B cell (primary cell): ENCODE results near the gene ST8SIA6. TPM values are rescaled to one million over a fixed set of nuclear protein-coding genes. Genes with fewer than 3 reads are reported as not detected.

ENCODE experiments used
- ATAC-seq: fragments of 200-7000 bp; cut with Tn5 transposase; one replicate; pipeline ENCODE4 v1.10.0; 2021; ENCODE audit warnings: low read depth, mild to moderate bottlenecking, moderate number of reproducible peaks, moderate library complexity
- CTCF ChIA-PET: fragments of 350-600 bp; sonication (Branson Sonifier 250); formaldehyde crosslinking; loops from one replicate; lab custom pipeline; 2021; ENCODE audit warnings: antibody characterized with exemption, inconsistent platforms; lab: Charles Lee
- POLR2A ChIA-PET: fragments of 350-600 bp; sonication (Branson Sonifier 250); formaldehyde crosslinking; loops from one replicate; lab custom pipeline; 2021; ENCODE audit warnings: antibody characterized with exemption; lab: Charles Lee
- DNase-seq: peaks from one replicate; pipeline ENCODE4 v3.0.0; 2013
- H2AFZ ChIP-seq: 2 replicates; pipeline ENCODE4 v1.6.1; 2012; ENCODE audit warnings: mild to moderate bottlenecking, low read depth, low read length; ENCODE audit not compliant: insufficient read depth, poor library complexity, severe bottlenecking
- H3K27ac ChIP-seq, 2 donors: 1 replicate in 1 of 2; 2 replicates in 1 of 2; pipeline ENCODE4 v1.5.1; 2012 to 2013; ENCODE audit warnings: low read length in 2 of 2, mild to moderate bottlenecking in 2 of 2, moderate library complexity in 1 of 2
- H3K27me3 ChIP-seq, 4 experiments: fragments of 200-600 bp in 1 of 4; sonication (generic) in 1 of 4; replicated peaks in 1 of 4; 1 replicate in 2 of 4; 2 replicates in 2 of 4; pipeline versions ENCODE4 v1.6.1 to v1.7.0; 2013 to 2016; ENCODE audit warnings: low read length in 3 of 4, mild to moderate bottlenecking in 2 of 4, mixed read lengths in 1 of 4, moderate library complexity in 1 of 4; ENCODE audit not compliant: insufficient read depth in 4 of 4, control insufficient read depth in 3 of 4; ENCODE audit errors: control extremely low read depth in 1 of 4
- H3K36me3 ChIP-seq, 2 experiments: replicated peaks in 1 of 2; 1 replicate in 1 of 2; 2 replicates in 1 of 2; pipeline versions ENCODE4 v1.6.1 to v1.7.1; 2013; ENCODE audit warnings: low read length in 1 of 2; ENCODE audit not compliant: insufficient read depth in 2 of 2, control insufficient read depth in 1 of 2; ENCODE audit errors: control extremely low read depth in 1 of 2, extremely low read depth in 1 of 2
- H3K4me1 ChIP-seq, 2 donors: fragments of 200-600 bp in 1 of 2; sonication (generic) in 1 of 2; 1 replicate in 1 of 2; 2 replicates in 1 of 2; pipeline versions ENCODE4 v1.5.1 to v1.6.1; 2013 to 2017; ENCODE audit warnings: low read length in 2 of 2; ENCODE audit not compliant: control insufficient read depth in 2 of 2, insufficient read depth in 2 of 2
- H3K4me2 ChIP-seq: replicated peaks from 2 replicates; pipeline ENCODE3; 2012; ENCODE audit warnings: mild to moderate bottlenecking, low read depth, low read length; ENCODE audit not compliant: poor library complexity, severe bottlenecking
- H3K4me3 ChIP-seq, 5 experiments: fragments of 200-600 bp in 1 of 5; sonication (generic) in 1 of 5; 1 replicate in 3 of 5; 2 replicates in 2 of 5; pipeline versions ENCODE4 v1.5.1 to v1.7.0; 2011 to 2016; ENCODE audit warnings: low read length in 4 of 5, mild to moderate bottlenecking in 4 of 5, low read depth in 2 of 5, control low read depth in 1 of 5, moderate library complexity in 1 of 5; ENCODE audit not compliant: insufficient read depth in 1 of 5; ENCODE audit errors: control extremely low read depth in 1 of 5, extremely low read depth in 1 of 5
- H3K79me2 ChIP-seq: fragments of 200-600 bp; sonication (generic); one replicate; pipeline ENCODE4 v1.6.0; 2016; ENCODE audit warnings: low read length; ENCODE audit not compliant: control insufficient read depth, insufficient read depth
- H3K9ac ChIP-seq: fragments of 200-600 bp; sonication (generic); 2 replicates; pipeline ENCODE4 v1.6.1; 2017; ENCODE audit warnings: mild to moderate bottlenecking, low read length, moderate library complexity
- H3K9me3 ChIP-seq, 3 donors: one replicate each; pipeline versions ENCODE4 v1.6.1 to v1.7.1; 2013; ENCODE audit warnings: low read length in 2 of 3; ENCODE audit not compliant: control insufficient read depth in 2 of 3, insufficient read depth in 1 of 3; ENCODE audit errors: control extremely low read depth in 1 of 3
- H4K20me1 ChIP-seq: 2 replicates; pipeline ENCODE4 v1.6.0; 2012; ENCODE audit warnings: mild to moderate bottlenecking, low read length; ENCODE audit not compliant: insufficient read depth, control insufficient read depth, poor library complexity, severe bottlenecking
- H3K27ac Mint-ChIP-seq: one replicate; pipeline ENCODE4 v1.8.0; 2021; ENCODE audit warnings: mixed read lengths
- H3K27me3 Mint-ChIP-seq: one replicate; pipeline ENCODE4 v1.8.0; 2021; ENCODE audit warnings: mixed read lengths
- H3K4me1 Mint-ChIP-seq: one replicate; pipeline ENCODE4 v1.8.0; 2021; ENCODE audit warnings: mixed read lengths
- H3K4me3 Mint-ChIP-seq: one replicate; pipeline ENCODE4 v1.8.0; 2021; ENCODE audit warnings: mixed read lengths
- H3K9me3 Mint-ChIP-seq: one replicate; pipeline ENCODE4 v1.8.0; 2022; ENCODE audit warnings: mixed read lengths; ENCODE audit not compliant: insufficient read depth
- CTCF ChIP-seq: fragments of 200-600 bp; IDR thresholded peaks from one replicate; pipeline ENCODE4 v1.8.0; 2022; ENCODE audit warnings: antibody characterized with exemption, mild to moderate bottlenecking
- EZH2 ChIP-seq: IDR thresholded peaks from 2 replicates; pipeline ENCODE4 v1.6.1; 2012; ENCODE audit warnings: borderline replicate concordance, low read depth, mild to moderate bottlenecking, moderate library complexity, low read length; ENCODE audit not compliant: insufficient read depth, poor library complexity, severe bottlenecking
- WGBS: methylation state at CpG from one replicate; pipeline ENCODE4 v1.1.5; 2013; ENCODE audit warnings: missing lambda C conversion rate; ENCODE audit not compliant: insufficient coverage; 5-methylcytosine and 5-hydroxymethylcytosine counted together
- intact Hi-C: fragments of 100-400 bp; cut with micrococcal nuclease; formaldehyde crosslinking; loops from one replicate; pipeline ENCODE4 v1.10.0; 2022
- polyA plus RNA-seq: library from polyadenylated mRNA; depleted of rRNA; stranded (reverse); fragments of >200 nt; gene quantifications from 2 replicates; pipeline ENCODE4 v1.2.3, GENCODE V29; 2012
- total RNA-seq, 2 donors: library from RNA; stranded (reverse); fragments of 120-200 nt in 1 of 2; gene quantifications; 1 replicate in 1 of 2; 2 replicates in 1 of 2; pipeline versions ENCODE4 v1.2.3 to v1.2.4, GENCODE V29; 2013 to 2022

Gene ST8SIA6
- total and polyA plus RNA-seq, 2 donors (not counting 1 experiment from before 2014, with no cell fraction given): 0.04 TPM; not detected in 1

GRCh38 chr10:17465328-17466125 is 11.1 kb upstream of the ST8SIA6 start:
- Histone ChIP-seq H3K9me3 (peaks cover 0 to 4% (median 0%) of the 10 kb centered on the region in 3 donors), H3K9ac (no peak overlapping the region), H3K36me3 (no peaks in the 10 kb centered on the region), H4K20me1 (no peaks in the 10 kb centered on the region), H3K27ac (no peak overlapping the region), H3K79me2 (no peaks in the 10 kb centered on the region), H3K4me3 (no peak overlapping the region), H3K27me3 (no peaks in the 10 kb centered on the region), H2AFZ (no peak overlapping the region), H3K4me1 (no peaks in the 10 kb centered on the region), H3K4me2 (no peak overlapping the region)
- WGBS: 75% methylated on average over 2 of the region's 5 CpGs
- Mint-ChIP-seq H3K9me3 (peaks cover 2% of the 10 kb centered on the region), H3K4me1 (peaks cover 3% of the 10 kb centered on the region), H3K4me3 (no peak overlapping the region), H3K27ac (no peak overlapping the region), H3K27me3 (peaks cover 37% of the 10 kb centered on the region)
- POLR2A ChIA-PET: no interaction called here
- intact Hi-C loops: no loop called here
- TF ChIP-seq EZH2 (no peak), CTCF (no peak)
- CTCF ChIA-PET: interaction anchor here (0.6 kb wide), 1 partner anchor 39 kb away, joined by 6 read pairs; no protein-coding TSS in a partner anchor
- DNase-seq (no peak), ATAC-seq (no peak)

- H3K27ac ChIP-seq: no peak overlapping the region
- Mint-ChIP-seq H3K27me3 (peaks cover 35% of the 10 kb centered on the region), H3K27ac (no peak overlapping the region), H3K4me1 (peaks cover 3% of the 10 kb centered on the region), H3K9me3 (peaks cover under 1% of the 10 kb centered on the region), H3K4me3 (no peak overlapping the region)
- WGBS: 43% methylated on average over 4 of the region's 5 CpGs
- ChIA-PET POLR2A (no interaction called here), CTCF (no interaction called here)
- H3K27me3 ChIP-seq: no peaks in the 10 kb centered on the region
- no peaks in the 10 kb centered on the region for H3K36me3 ChIP-seq
- intact Hi-C loops: no loop called here
- H3K9ac ChIP-seq: no peak overlapping the region
- no peaks in the 10 kb centered on the region for H4K20me1 ChIP-seq
- H3K4me3 ChIP-seq: no peak overlapping the region
- H3K79me2 ChIP-seq: no peaks in the 10 kb centered on the region
- ATAC-seq: no peak
- TF ChIP-seq CTCF (no peak), EZH2 (no peak)
- no peak for DNase-seq
- no peaks in the 10 kb centered on the region for H3K9me3 ChIP-seq
- H2AFZ ChIP-seq: no peak overlapping the region
- no peak overlapping the region for H3K4me2 ChIP-seq
- no peaks in the 10 kb centered on the region for H3K4me1 ChIP-seq
Measured at GRCh38 chr10:17464545-17464944, 10.2 kb upstream of the ST8SIA6 start.
